Smooth muscle cell (in vitro differentiated cells): ENCODE data around the gene BTF3. TPM values are rescaled to one million over a fixed set of nuclear protein-coding genes. Genes with fewer than 3 reads are reported as not detected.
A peak's percentile ranks its signal among the peaks of the same experiment; 100 is the strongest.

Experiments used
- DNase-seq: peaks from one replicate; lab custom pipeline; 2025; ENCODE audit not compliant: unreplicated experiment; lab: John Stamatoyannopoulos, UW
- H2AFZ ChIP-seq: fragments of 200-600 bp; sonication (generic); 2 replicates; pipeline ENCODE4 v1.6.0; 2016; ENCODE audit warnings: antibody characterized with exemption, low read depth, mild to moderate bottlenecking
- H3F3A ChIP-seq: fragments of 200-600 bp; sonication (generic); 2 replicates; pipeline ENCODE4 v1.6.0; 2017; ENCODE audit warnings: antibody characterized with exemption, low read depth
- H3K27ac ChIP-seq: fragments of 200-600 bp; sonication (generic); 2 replicates; pipeline ENCODE4 v1.5.1; 2016; ENCODE audit warnings: low read depth, mild to moderate bottlenecking
- H3K27me3 ChIP-seq: fragments of 200-600 bp; sonication (generic); 2 replicates; pipeline ENCODE4 v1.6.1; 2016; ENCODE audit warnings: low read depth, mild to moderate bottlenecking
- H3K36me3 ChIP-seq: fragments of 200-600 bp; sonication (generic); 2 replicates; pipeline ENCODE4 v1.5.1; 2016; ENCODE audit warnings: low read depth
- H3K4me1 ChIP-seq: fragments of 200-600 bp; sonication (generic); 2 replicates; pipeline ENCODE4 v1.5.1; 2016; ENCODE audit warnings: low read depth
- H3K4me2 ChIP-seq: fragments of 200-600 bp; sonication (generic); 2 replicates; pipeline ENCODE4 v1.6.0; 2016; ENCODE audit warnings: mild to moderate bottlenecking
- H3K4me3 ChIP-seq: fragments of 200-600 bp; sonication (generic); 2 replicates; pipeline ENCODE4 v1.5.1; 2016; ENCODE audit warnings: mild to moderate bottlenecking
- H3K79me2 ChIP-seq: fragments of 200-600 bp; sonication (generic); 2 replicates; pipeline ENCODE4 v1.6.0; 2016; ENCODE audit warnings: low read depth, mild to moderate bottlenecking
- H3K9ac ChIP-seq: fragments of 200-600 bp; sonication (generic); 2 replicates; pipeline ENCODE4 v1.6.0; 2016; ENCODE audit warnings: low read depth
- H3K9me3 ChIP-seq: fragments of 200-600 bp; sonication (generic); replicated peaks from 2 replicates; pipeline ENCODE4 v1.5.1; 2016; ENCODE audit warnings: low read depth
- H4K20me1 ChIP-seq: fragments of 200-600 bp; sonication (generic); 2 replicates; pipeline ENCODE4 v1.6.0; 2016; ENCODE audit warnings: low read depth
- CTCF ChIP-seq: fragments of 200-600 bp; sonication (generic); IDR thresholded peaks from 2 replicates; pipeline ENCODE4 v1.5.1; 2017; ENCODE audit warnings: borderline replicate concordance, mild to moderate bottlenecking, antibody characterized with exemption; ENCODE audit not compliant: insufficient read depth, poor library complexity, severe bottlenecking
- WGBS: methylation state at CpG from one replicate; pipeline ENCODE4 v1.1.7; 2016; ENCODE audit warnings: low lambda C conversion rate; 5-methylcytosine and 5-hydroxymethylcytosine counted together
- polyA plus RNA-seq: library from polyadenylated mRNA; unstranded; fragments of >200 nt; fragmentation: Nextera tagmentation; extraction: Ambion mirVana; gene quantifications from 2 replicates; pipeline ENCODE4 v1.2.1, GENCODE V29; 2016
- total RNA-seq: library from RNA; depleted of rRNA; stranded (reverse); fragments of >200 nt; gene quantifications from 2 replicates; pipeline ENCODE4 v1.2.3, GENCODE V29; 2014

Gene BTF3
- total and polyA plus RNA-seq, 2 experiments from 2014 or later = 409 to 546 TPM

- no peak overlapping the region for H2AFZ ChIP-seq
- H3K4me3 ChIP-seq = no peak overlapping the region
- TF ChIP-seq CTCF = no peak
These were observed 16.2 kb downstream of the BTF3 start for GRCh38 chr5:73514418-73514817.

GRCh38 chr5:73515232-73515631 lies 17.0 kb downstream of the BTF3 start:
- TF ChIP-seq CTCF = no peak
- H3K4me2 ChIP-seq = no peak overlapping the region
- H3K36me3 ChIP-seq = no peaks in the 10 kb centered on the region
- H3K27ac ChIP-seq = no peak overlapping the region
- no peaks in the 10 kb centered on the region for H3K27me3 ChIP-seq
- no peaks in the 10 kb centered on the region for H3F3A ChIP-seq
- no peak overlapping the region for H2AFZ ChIP-seq
- DNase-seq = no peak
- no peaks in the 10 kb centered on the region for H3K4me1 ChIP-seq
- 55% methylated on average over 4 of the region's 4 CpGs for WGBS
- H3K79me2 ChIP-seq = no peaks in the 10 kb centered on the region
- no peaks in the 10 kb centered on the region for H3K9me3 ChIP-seq
- no peak overlapping the region for H3K9ac ChIP-seq
- no peaks in the 10 kb centered on the region for H4K20me1 ChIP-seq
- H3K4me3 ChIP-seq = no peak overlapping the region

More at GRCh38 chr5:73514418-73514817, 16.2 kb downstream of the BTF3 start:
- Histone ChIP-seq H3K27ac (no peak overlapping the region), H3K9ac (no peak overlapping the region), H3F3A (no peaks in the 10 kb centered on the region), H3K4me2 (no peak overlapping the region), H3K79me2 (no peaks in the 10 kb centered on the region), H3K27me3 (no peaks in the 10 kb centered on the region), H4K20me1 (no peaks in the 10 kb centered on the region), H3K4me1 (no peaks in the 10 kb centered on the region), H3K9me3 (no peaks in the 10 kb centered on the region), H3K36me3 (no peaks in the 10 kb centered on the region)
- no peak for DNase-seq
- WGBS = 84% methylated on average over 2 of the region's 2 CpGs

- Histone ChIP-seq H3K79me2 (no peaks in the 10 kb centered on the region), H3K9ac (no peak overlapping the region), H4K20me1 (no peaks in the 10 kb centered on the region), H2AFZ (no peak overlapping the region), H3K4me1 (no peaks in the 10 kb centered on the region), H3K27me3 (no peaks in the 10 kb centered on the region), H3K4me3 (no peak overlapping the region), H3K36me3 (no peaks in the 10 kb centered on the region), H3K27ac (no peak overlapping the region), H3F3A (no peaks in the 10 kb centered on the region), H3K4me2 (no peak overlapping the region), H3K9me3 (no peaks in the 10 kb centered on the region)
- TF ChIP-seq CTCF = peak; percentile 47
- DNase-seq = peak; percentile 2
- WGBS = 19% methylated on average over 16 of the region's 16 CpGs
These were observed 21.5 kb downstream of the BTF3 start for GRCh38 chr5:73519531-73520283.

GRCh38 chr5:73522989-73523388 lies 24.7 kb downstream of the BTF3 start:
- no peak for TF ChIP-seq CTCF
- Histone ChIP-seq H3K79me2 (no peaks in the 10 kb centered on the region), H3K9me3 (no peaks in the 10 kb centered on the region), H3K36me3 (no peaks in the 10 kb centered on the region), H4K20me1 (no peaks in the 10 kb centered on the region), H3K9ac (no peak overlapping the region), H3K4me3 (no peak overlapping the region), H3K27me3 (no peaks in the 10 kb centered on the region), H3K27ac (no peak overlapping the region), H3K4me1 (no peaks in the 10 kb centered on the region), H3K4me2 (no peak overlapping the region), H3F3A (no peaks in the 10 kb centered on the region), H2AFZ (no peak overlapping the region)
- WGBS = 76% methylated on average over 7 of the region's 7 CpGs
- no peak for DNase-seq
